AG20443 (cell line): ENCODE data around the gene DHX30.
"Not testable (repeated sequence)": the region's sequence is repeated elsewhere in the genome, so short reads cannot be mapped to it uniquely, and the experiment has no call there.

Experiments used
- DNase-seq: peaks from one replicate; pipeline ENCODE4 v3.0.0; 2012; ENCODE audit warnings: low spot score, mixed read lengths

DHX30 gene

GRCh38 chr3:47884603-47885002 is 81.7 kb downstream of the DHX30 start:
- DNase-seq: no peak

DNA sequence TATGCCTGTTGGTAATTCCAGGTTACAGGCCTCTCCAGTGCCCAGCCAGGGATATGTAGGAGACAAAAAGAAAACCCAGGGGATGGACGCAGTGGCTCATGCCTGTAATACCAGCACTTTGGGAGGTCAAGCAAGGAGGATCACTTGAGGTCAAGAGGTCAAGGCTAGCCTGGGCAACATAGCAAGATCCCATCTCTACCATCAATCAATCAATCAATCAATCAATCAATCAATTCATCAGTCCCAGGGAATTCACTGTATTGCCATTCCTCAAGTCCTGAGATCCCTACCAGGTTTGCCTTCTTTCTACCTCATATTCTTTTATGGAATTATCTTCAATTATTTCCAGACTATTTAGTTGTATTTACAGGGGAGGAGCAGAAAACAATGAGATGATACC is 82.2 kb downstream of the DHX30 start:
- no peak for DNase-seq

DNA sequence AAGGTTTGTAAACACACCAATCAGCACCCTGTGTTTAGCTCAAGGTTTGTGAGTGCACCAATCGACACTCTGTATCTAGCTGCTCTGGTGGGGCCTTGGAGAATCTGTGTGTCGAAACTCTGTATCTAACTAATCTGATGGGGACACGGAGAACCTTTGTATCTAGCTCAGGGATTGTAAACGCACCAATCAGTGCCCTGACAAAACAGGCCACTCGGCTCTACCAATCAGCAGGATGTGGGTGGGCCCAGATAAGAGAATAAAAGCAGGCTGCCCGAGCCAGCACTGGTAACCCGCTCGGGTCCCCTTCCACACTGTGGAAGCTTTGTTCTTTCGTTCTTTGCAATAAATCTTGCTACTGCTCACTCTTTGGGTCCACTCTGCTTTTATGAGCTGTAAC is 85.1 kb downstream of the DHX30 start:
- not testable (repeated sequence) for DNase-seq

DNA sequence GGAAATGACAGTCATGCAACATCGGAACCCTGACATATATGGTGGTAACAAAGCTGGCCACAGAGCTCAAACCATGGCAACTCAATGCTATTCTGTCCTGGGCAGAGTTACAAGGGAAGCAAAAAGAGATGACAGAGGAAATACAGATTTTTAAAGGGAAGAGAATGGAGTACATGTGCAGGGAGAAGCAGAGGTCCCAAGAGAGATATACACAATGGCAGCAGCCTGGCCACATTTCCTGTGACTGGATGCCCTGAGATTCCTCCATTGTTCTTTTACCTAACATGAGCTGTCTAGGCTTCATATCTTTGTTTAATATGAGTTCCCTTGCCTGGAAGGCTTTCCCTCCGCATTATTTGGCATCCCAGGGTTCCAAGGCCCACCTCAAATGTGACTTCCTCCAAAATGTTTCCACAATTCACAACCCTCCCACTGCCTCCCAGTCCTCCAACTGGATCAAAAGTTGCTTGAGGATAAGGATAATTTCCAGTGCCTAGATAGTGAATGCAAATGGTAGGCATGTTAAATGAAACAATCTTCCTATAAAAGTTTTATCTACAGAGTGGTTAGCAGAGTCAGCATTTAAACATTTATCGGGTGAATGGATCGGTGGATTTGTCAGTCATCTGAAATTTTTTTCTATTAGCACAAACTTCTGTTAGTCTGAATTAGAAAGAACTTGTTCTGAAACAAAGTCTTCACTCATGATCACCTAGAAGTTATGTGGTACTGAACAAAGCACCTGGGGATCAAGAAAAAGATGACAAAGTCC is 86.2 kb downstream of the DHX30 start:
- DNase-seq: no peak

GRCh38 chr3:47890126-47890827 is 87.3 kb downstream of the DHX30 start:
- DNase-seq: no peak

- DNase-seq: no peak
Observed at GRCh38 chr3:47890828-47891612, 88.1 kb downstream of the DHX30 start.

DNA sequence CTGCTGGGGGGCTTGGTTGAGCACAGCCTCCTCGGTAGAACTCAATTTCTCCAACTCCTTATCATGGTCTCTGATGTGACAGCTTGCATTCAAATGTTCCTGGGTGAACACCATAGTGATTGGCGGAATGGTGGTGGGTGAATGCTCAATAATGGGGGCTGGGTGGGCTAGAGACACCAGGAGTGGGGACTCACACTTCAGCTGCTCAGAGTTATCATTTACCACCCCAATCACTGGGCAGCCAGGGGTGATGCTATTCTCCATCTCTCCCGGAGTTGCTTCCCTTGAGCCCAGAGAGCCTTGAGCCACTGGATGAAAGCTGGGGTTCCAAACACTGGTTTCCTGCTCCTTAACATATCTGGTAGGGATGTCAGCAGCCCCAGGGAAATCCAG is 88.7 kb downstream of the DHX30 start:
- DNase-seq: no peak

GRCh38 chr3:47892286-47893040 is 89.5 kb downstream of the DHX30 start:
- DNase-seq: no peak

- DNase-seq: no peak
Observed at GRCh38 chr3:47895241-47895640, 92.3 kb downstream of the DHX30 start.

GRCh38 chr3:47896736-47897135 is 93.8 kb downstream of the DHX30 start:
- no peak for DNase-seq

- no peak for DNase-seq
Observed at GRCh38 chr3:47897954-47898353, 95.0 kb downstream of the DHX30 start.

DNA sequence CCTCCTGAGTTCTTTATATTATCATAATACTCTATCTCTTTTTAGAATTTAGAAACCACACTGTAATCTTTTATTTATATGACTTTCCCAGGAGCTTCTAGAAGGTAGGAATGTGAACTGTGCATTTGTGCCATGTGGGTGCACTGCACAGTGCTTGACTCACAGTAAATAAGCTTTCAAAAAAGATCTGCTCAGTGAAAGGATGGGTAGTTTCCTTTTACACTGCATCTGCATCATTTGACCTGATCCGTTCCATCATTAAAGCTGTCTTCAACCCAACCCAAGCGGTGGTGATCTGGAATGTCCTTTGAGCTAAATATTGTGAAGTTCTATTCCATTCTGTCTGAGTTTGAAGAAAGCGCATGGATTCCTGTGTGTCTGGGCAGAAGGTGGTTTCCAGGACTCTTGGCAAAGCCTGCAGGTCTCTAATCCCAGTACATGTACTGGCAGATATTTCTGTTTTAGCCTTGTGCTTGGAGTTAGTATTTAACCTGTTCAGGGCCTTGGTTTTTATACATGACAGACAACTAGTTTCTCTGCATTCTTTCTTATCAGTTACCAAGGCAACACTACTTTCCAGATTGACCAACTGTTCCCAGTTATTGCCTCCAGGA is 96.7 kb downstream of the DHX30 start:
- no peak for DNase-seq
